Peyer's patch (tissue), 4 donors: ENCODE data around the gene FARS2.

Source experiments
- CTCF ChIP-seq, 6 experiments: fragments of 450-650 bp in 4 of 6; fragments of 200-600 bp in 2 of 6; sonication (generic) in 1 of 6; IDR thresholded peaks; one replicate each; pipeline ENCODE4 v1.5.1; 2017 to 2019; ENCODE audit warnings: antibody characterized with exemption in 6 of 6, mild to moderate bottlenecking in 3 of 6, moderate library complexity in 1 of 6
- POLR2A ChIP-seq, 2 donors: fragments of 450-650 bp; IDR thresholded peaks; one replicate each; pipeline ENCODE4 v1.5.1; 2017; ENCODE audit warnings: antibody characterized with exemption in 2 of 2, mild to moderate bottlenecking in 2 of 2, moderate library complexity in 2 of 2

- TF ChIP-seq CTCF (IDR thresholded peaks at IDR 0.05), result no peak
- no peak for TF ChIP-seq POLR2A (IDR thresholded peaks at IDR 0.05)
Observed at GRCh38 chr6:5554226-5554625, 292.9 kb downstream of the FARS2 start.
